Spinal cord (tissue), 10 donors: ENCODE data around the gene TPO. TPM values are rescaled to one million over a fixed set of nuclear protein-coding genes. Genes with fewer than 3 reads are reported as not detected.

Experiments
- DNase-seq, 6 donors: peaks; one replicate each; pipeline versions ENCODE4 v3.0.0 to v3.0.0-alpha.2; 2013 to 2015; ENCODE audit warnings: low spot score in 6 of 6, low read depth in 4 of 6
- H3K27ac ChIP-seq: one replicate; pipeline ENCODE4 v1.5.1; 2013; ENCODE audit warnings: low read depth, low read length, control low read depth
- H3K27me3 ChIP-seq: one replicate; pipeline ENCODE4 v1.6.1; 2013; ENCODE audit warnings: low read length; ENCODE audit not compliant: control insufficient read depth, insufficient read depth
- H3K36me3 ChIP-seq: one replicate; pipeline ENCODE4 v1.6.1; 2013; ENCODE audit warnings: low read length; ENCODE audit not compliant: control insufficient read depth, insufficient read depth
- H3K4me1 ChIP-seq: one replicate; pipeline ENCODE4 v1.6.1; 2013; ENCODE audit warnings: low read length; ENCODE audit not compliant: control insufficient read depth, insufficient read depth
- H3K4me3 ChIP-seq: one replicate; pipeline ENCODE4 v1.5.1; 2013; ENCODE audit warnings: low read depth, low read length, control low read depth
- H3K9me3 ChIP-seq: one replicate; pipeline ENCODE4 v1.6.1; 2013; ENCODE audit warnings: low read length; ENCODE audit not compliant: control insufficient read depth, insufficient read depth
- WGBS: methylation state at CpG from one replicate; pipeline ENCODE4 v1.1.5; 2013; ENCODE audit warnings: missing lambda C conversion rate; ENCODE audit not compliant: insufficient coverage; 5-methylcytosine and 5-hydroxymethylcytosine counted together
- polyA plus RNA-seq, 2 donors: library from polyadenylated mRNA; unstranded; fragments of 120-200 nt; gene quantifications; one replicate each; pipeline ENCODE4 v1.2.1, GENCODE V29; 2013; ENCODE audit not compliant: insufficient read length in 2 of 2
- total RNA-seq, 2 donors: library from RNA; depleted of rRNA in 1 of 2; stranded (reverse); fragments of 120-200 nt in 1 of 2; fragments of >200 nt in 1 of 2; gene quantifications; one replicate each; pipeline versions ENCODE4 v1.2.3 to v1.2.4, GENCODE V29; 2013 to 2014
- donor health status: healthy.

TPO gene
- total and polyA plus RNA-seq, 4 donors: 0.06 to 0.80 (median 0.29) TPM

- H3K36me3 ChIP-seq: no peaks in the 10 kb centered on the region
- WGBS: 86% methylated on average over 13 of the region's 15 CpGs
- peaks cover 2% of the 10 kb centered on the region for H3K9me3 ChIP-seq
- peaks cover 3% of the 10 kb centered on the region for H3K27me3 ChIP-seq
- no peak for DNase-seq
- H3K4me1 ChIP-seq: peaks cover 32% of the 10 kb centered on the region
- no peak overlapping the region for H3K4me3 ChIP-seq
- no peak overlapping the region for H3K27ac ChIP-seq
Observed at GRCh38 chr2:1588978-1589621, 175.8 kb downstream of the TPO start.

GRCh38 chr2:1590596-1591460 is 177.6 kb downstream of the TPO start:
- DNase-seq: peak in 2 of 6 donors; percentile 17 to 38
- Histone ChIP-seq H3K4me3 (no peak overlapping the region), H3K36me3 (no peaks in the 10 kb centered on the region), H3K4me1 (peaks cover 42% of the 10 kb centered on the region), H3K9me3 (peaks cover 2% of the 10 kb centered on the region), H3K27ac (no peak overlapping the region), H3K27me3 (peaks cover 3% of the 10 kb centered on the region)
- 61% methylated on average over 18 of the region's 18 CpGs for WGBS

GRCh38 chr2:1591461-1591770 is 178.2 kb downstream of the TPO start:
- DNase-seq: no peak
- no peak overlapping the region for H3K4me3 ChIP-seq
- peaks cover 2% of the 10 kb centered on the region for H3K9me3 ChIP-seq
- no peak overlapping the region for H3K27ac ChIP-seq
- no peaks in the 10 kb centered on the region for H3K36me3 ChIP-seq
- peaks cover 42% of the 10 kb centered on the region for H3K4me1 ChIP-seq
- peaks cover 3% of the 10 kb centered on the region for H3K27me3 ChIP-seq
- WGBS: 65% methylated on average over 15 of the region's 16 CpGs
